Measurements from ENCODE around the gene ADGRA1.
"Not testable (repeated sequence)": the region's sequence is repeated elsewhere in the genome, so short reads cannot be mapped to it uniquely, and the experiment has no call there.

The ADGRA1 gene

DNA sequence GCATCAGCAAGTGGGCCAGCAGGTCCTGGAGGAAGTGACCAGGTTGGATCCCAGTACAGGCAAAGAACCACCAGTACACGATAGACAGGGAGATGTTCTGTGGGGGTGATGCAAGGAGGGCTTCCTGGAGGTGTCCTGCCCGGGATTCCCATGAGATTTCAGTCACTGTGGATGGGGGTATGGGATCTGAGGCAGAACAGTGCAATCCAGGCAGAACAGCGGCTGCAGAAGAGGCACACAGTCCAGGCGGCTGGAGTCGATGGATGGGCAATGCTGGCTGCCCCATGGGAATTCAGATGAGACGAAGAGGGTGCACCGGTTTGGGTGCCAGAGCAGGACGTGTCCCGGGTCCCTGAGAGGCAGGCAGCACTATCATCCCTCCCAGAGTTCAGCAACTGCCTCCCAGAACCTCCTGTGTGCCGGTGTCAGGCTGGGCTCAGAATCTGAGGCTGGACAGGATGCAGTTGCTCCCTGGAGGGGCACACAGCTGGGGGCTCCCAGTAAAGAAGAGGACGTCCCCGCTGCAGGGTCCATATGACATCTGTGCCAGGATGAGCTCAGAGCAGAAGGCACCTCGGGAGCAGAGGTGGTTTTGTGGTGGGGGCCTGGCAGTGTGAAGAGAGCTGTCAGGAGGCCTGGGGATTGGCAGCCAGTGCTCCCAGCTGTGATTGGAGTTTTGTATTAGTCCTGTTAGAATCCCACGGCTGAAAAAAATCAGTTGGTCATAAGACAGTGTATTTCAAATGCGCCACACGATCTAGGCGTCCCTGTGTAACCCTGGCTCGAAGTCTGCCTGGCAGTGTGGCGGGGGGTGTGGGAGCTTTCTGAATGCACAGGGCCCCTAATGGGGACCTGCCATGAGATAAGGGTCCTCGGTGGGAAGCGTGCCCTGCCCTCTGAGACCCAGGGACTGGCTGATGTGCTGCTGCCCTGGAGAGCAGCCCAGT lies 75.5 kb downstream of the ADGRA1 start:
- DNase-seq (ENCODE audit: low read depth), result no peak

DNA sequence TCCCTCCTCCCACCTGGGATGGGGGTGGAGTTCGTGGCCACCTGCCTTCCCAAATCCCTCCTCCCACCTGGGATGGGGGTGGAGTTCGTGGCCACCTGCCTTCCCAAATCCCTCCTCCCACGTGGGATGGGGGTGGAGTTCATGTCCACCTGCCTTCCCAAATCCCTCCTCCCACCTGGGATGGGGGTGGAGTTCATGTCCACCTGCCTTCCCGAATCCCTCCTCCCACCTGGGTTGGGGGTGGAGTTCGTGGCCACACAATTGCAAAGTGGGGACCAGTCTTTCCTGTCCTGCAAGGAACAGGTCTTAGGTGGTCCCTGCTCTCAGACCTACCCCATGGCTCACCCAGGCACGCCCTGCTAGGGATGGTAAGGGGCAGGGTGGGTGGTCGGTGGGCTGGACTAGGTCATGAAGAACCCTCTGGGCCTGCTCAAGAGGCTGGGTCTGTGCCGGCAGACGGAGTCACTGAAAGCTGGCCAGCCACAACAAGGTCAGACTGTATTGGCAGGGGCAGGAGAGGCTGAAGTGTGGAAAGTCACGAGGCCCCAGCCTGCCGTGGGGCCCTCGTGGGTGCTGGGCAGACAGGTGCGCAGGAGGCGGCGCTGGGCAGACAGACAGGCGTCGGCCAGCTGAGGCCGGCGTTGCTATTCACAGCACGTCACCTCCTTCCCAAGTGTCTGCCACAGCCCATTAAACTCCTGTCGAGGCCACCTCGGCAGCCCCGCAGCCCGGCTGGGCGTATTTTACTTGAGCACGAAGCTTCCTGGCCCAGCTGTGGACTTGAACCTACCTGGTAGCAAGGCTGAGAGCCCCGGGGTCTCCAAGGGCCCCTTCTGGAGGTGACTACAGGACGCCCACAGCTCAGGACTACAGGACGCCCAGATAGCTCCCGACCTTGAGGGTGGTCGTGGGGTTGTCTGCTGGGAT lies 76.4 kb downstream of the ADGRA1 start:
- no peak for DNase-seq (ENCODE audit: low read depth)

DNA sequence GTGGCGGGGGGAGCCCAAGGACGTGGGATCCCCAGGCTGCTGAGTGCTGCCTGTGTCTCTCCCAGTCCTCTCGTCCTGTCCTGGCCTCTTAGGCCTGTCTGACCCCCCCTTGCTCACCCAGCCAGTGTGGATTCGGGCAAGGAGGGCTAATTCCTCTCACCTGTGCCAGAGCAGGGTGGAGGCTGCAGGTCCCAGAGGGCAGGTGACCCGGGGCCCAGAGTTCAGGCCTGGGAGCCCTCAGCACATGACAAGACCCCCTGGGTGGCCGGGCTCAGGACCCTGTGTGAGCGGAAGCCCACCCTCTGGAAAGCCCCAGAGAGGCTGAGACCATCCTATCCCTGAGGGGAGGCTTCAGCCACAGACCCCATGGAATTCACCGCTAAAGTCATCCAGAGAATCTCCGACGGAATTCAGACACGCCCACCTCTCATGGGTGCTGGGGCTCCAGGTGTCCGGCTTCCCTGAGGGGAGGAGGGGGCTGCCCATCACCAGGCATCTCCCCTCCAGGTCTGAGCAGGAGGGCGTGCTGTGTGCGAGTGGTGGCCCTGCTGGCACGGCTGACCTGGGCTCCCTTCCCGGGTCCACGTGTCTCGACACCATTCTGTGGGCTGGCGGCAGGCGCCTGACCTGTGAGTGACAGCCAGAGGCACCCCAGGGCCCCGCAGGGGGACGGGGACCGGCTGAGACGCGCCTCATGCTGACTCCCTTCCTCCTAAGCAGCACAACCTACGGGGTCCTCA lies 77.3 kb downstream of the ADGRA1 start:
- no peak for DNase-seq (ENCODE audit: low read depth)

DNA sequence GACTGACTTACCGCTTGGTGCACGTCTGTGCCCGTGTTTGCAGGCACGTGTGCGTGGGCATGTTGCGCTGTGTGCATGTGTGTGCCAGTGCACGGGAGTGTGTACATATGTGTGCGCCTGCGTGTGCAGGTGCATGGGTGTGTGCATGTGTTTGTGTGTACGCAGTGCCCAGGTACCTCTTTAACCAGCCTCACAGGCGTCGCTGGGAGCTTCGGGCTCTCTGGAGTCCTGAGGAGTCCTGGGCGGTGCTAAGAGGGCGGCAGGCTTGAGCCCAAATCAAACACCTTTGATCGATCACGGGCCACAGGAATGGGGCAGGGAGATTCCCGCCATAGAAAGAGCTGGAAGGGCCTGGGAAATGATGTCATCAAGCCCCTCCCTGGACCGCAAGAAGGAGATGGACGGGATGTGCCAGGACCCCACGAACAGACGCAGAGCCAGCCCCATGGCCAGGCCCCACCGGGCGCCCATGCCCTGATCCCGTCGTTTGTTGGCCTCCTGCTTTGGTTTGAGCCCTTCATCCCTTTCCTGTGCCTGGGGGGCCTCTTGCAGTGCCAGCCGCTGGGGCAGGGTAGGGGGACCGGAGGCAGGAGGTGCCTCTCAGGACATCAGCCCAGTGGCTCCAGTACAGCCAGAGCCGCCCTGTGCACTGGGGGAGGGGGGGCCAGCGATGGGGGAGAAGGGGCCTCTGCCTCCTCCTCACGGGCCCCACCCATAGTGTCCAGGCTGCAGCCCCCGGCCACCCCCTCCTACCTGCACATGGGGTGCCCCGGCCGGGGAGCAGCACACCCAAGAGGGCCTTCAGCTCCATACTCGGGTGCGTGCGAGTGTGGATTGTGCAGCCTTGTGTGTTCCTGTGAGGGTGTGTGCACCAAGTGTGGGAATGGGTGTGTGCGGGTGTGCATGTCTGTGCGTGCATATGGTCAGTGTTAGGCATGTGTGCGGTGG lies 78.1 kb downstream of the ADGRA1 start:
- no peak for DNase-seq (ENCODE audit: low read depth)

DNA sequence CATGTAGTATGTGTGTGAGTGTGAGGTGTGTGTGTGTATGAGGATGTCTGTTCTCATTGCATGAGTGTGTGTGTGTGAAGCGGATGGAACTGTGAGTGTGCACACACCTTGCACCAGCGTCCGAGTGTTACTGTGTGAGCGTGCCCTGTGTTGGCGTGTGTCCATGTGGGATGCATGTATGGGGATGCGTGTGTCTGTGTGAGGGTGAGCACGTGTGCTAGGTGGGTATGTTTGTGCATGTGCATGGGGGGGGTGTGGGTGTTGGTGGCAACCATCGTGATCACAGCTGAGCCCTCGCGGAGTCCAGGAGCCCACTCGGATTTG lies 78.7 kb downstream of the ADGRA1 start:
- no peak for DNase-seq (ENCODE audit: low read depth)

DNA sequence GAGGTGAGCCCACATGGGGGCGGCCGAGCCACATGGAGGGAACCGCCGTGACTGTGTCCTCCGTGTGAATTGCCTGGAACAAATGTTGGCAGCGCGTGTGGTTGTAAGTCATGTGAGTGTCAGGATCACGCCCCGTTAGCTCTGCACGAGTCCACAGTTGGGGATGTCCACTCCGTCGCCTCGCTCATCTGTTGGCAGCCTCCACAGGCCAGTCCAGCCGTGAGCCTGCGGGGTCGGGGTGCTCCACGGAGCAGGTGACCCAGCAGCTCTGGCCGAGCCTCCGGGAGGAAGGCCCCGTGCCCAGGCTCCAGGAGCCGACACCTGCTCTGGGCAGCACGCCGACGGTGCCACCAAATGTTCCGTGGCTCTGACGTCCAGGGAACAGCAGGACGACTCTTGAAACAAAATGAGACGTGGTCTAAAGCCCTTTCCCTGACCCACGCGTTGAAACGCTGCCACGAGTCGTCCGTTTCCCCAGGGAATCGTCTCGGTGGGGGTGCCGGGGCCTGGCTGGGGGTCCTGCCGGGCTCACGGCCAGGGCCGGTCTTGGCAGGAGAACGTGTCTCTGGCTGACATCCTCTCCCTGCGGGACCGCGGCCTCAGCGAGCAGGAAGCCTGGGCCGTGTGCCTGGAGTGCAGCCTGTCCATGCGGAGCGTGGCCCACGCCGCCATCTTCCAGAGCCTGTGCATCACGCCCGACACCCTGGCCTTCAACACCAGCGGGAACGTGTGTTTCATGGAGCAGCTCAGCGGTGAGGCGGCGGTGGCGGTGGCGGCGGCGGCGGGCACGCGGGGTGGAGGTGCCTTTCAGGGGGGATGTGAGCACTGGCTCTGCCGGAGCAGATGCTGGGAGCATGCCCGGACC lies 79.3 kb downstream of the ADGRA1 start:
- no peak for DNase-seq (ENCODE audit: low read depth)

DNA sequence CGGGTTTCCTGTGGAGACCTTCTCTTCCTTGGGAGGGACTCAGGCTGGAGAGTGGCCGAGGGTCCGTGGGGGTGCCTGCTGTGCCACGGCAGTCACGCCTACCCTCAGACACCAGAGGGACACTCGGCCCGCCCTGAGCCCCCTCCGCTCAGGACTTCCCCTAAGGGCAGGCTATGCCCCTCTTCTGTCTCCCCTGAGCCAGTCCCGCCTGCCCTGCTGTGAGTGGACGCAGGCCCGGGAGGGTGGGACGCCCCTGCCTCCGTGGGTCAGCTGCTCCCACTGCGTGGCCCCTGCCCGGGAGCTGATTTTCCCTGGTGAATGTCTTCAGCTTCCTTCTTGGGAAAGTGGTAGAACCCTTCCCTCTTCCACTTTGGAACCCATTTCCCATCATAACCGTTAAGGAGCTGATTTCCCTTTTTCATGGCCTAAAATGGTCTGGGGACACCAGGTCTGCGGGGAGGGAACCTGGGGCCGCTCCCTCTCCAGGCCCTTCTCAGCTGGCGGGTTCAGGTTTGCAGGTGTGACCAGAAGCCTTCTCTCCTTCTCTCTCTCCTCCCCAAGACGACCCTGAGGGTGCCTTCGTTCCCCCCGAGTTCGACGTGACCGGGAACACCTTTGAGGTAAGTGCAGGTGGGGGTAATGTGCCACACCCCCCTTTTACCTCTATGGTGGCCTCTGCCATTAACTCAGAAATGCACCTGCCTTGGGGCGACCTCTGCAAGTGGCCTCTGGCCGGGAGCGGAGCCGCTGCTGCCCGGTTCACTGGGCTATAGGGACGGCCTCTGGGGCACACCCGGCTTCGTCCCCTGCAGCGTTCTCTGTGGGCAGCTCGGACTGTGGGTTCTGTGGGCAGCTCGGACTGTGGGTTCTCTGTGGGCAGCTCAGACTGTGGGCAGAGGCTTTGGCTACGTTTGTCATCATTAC lies 80.2 kb downstream of the ADGRA1 start:
- DNase-seq (ENCODE audit: low read depth), result no peak

DNA sequence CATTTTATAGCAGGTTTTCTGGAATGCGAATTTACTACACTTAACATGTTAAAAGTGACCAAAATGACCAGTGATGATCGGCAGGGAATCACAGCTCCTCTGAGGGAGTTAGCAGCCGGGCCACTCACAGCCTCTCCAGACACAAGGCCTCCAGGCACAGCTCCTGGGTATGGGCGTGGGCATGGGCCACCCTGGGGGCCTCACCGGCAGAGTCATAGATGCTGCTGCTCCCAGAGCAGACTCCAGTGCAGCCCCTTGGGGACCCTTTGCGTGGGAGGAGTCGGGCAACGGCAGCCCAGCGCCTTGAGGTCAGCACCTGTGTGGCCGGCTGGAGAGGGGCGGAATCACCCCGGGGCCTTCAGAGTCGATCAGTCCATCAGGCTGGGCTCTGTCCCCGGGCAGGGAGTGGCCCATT lies 80.9 kb downstream of the ADGRA1 start:
- no peak for DNase-seq (ENCODE audit: low read depth)

DNA sequence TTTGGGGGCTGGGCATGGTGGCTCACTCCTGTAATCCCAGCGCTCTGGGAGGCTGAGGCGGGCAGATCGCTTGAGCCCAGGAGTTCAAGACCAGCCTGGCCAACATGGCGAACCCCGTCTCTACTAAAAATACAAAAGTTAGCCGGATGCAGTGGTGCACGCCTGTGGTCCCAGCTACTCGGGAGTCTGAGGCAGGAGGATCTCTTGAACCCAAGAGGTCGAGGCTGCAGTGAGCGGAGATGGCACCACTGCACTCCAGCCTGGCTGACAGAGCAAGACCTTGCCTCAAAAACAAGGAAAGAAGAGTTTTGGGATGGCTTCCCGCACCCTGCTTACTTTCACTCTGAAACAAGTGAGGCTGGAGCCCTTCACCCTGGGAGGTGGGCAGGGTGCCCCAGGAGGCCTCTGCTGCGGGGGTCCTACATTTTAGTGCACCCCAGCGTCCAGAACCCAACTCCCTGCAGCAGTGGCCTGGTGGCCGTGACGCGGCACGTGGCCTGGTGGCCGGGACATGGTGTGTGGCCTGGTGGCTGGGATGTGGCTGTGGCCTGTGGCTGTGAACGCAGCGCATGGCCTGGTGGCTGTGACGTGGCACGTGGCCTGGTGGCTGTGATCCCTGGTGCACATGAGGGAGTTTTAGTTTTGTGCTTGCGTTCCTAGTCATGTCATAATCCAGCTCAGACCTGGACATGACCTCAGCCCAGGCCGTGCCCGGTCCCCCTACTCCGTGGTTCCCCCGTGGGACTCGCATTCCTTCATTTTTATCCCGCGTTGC lies 81.6 kb downstream of the ADGRA1 start:
- DNase-seq (ENCODE audit: low read depth), result no peak

DNA sequence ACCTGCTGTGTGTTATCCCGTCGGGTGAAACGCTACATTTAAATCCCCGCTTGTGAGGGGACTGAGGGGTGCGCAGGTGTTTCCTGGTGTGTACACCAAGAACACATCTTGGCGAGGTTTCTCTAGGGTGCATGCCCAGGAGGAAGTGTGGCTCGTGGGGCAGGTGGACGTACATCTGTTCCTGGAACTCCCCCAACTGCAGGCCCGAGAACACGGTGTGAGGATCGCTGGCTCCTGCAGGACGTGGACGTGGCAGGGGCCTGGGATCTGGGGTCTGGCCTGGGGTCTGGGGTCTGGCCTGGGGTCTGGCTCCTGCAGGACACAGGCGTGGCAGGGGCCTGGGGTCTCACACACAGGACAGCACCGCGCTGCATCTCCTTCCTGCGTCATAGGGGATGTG lies 82.4 kb downstream of the ADGRA1 start:
- DNase-seq (ENCODE audit: low read depth), result no peak

DNA sequence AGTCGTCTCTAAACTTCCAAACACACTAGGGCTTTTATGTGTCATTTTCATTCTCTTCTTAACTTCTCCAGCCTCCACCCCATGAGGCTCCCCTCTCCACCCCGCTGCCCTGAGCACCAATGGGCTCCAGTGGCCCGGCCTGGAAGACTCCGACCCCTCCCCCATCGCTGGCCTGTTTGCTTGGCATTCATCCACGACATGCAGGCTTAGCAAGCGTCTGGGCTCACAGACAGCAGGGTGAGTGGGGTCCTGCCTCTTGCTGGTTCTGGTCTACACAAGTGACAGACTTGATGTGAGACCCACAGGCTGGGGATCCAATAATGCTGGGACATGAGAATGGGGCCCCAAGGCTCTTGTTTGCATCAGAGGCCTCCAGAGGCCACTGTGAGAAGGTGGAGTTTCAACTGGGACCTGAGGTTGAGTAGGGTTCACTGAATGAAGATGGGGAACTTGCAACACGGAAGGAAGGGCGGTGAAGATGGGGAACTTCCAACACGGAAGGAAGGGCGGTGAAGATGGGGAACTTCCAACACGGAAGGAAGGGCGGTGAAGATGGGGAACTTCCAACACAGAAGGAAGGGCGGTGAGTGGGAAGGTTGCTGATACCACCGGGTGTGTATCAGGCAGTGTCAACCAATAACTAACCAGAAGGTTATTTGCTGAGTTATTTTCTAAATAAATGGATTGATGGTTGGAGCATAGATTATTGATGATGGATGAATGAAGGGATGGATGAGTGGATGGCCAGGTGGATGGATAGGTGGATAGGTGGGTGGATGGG lies 86.3 kb downstream of the ADGRA1 start:
- DNase-seq (ENCODE audit: low read depth), result no peak

DNA sequence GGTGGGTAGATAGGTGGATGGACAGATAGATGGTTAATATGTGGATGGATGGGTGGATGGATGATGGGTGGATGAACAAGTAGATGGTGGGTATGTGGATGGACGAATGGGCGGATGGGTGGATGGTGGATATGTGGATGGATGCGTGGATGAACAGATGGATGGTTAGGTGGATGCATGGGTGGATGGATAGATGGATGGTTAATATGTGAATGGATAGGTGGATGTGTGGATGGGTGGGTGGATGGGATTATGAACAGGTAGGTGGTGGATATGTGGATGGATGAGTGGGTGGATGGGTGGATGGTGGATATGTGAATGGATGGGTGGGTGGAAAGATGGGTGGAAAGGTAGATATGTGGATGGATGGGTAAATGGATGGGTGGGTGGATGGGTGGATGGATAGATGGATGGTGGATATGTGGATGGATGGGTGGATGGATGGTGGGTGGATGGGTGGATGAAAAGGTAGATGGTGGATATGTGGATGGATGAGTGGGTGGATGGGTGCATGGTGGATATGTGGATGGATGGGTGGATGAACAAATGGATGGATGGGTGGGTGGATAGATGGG lies 87.1 kb downstream of the ADGRA1 start:
- DNase-seq (ENCODE audit: low read depth), result no peak

DNA sequence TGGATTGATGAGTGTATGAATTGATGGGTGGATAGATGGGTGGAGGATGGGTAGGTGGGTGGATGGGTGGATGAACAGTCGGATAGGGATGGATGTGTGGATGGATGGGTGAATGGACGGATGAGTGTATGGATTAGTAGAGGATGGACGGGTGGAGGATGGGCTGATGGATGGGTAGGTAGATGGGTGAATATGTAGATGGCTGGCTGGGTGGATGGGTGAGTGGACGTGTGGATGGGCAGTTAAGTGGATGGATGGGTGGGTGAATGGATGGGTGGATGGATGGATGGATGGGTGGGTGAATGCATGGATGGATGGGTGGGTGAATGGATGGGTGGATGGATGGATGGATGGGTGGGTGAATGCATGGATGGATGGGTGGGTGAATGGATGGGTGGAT lies 87.9 kb downstream of the ADGRA1 start:
- DNase-seq (ENCODE audit: low read depth), result not testable (repeated sequence)

DNA sequence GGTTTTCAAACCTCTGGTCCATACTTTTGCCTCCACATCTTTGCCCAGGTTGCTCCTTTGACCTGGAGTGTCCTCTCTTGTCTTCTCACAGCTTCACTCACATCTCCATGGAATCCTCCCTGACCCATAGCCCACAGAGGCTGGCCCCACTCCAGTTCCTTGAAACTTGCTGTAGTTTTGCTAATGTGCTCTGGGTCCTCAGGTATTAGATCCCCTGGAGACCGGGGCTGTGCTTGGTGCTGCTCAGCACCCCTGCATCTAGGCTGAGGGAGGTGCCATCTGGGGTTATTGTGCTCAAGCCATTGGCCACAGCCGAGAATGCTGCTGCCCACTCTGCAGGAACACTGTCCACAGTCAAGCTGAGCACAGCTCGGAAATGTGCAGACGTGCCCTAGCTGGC lies 88.8 kb downstream of the ADGRA1 start:
- no peak for DNase-seq (ENCODE audit: low read depth)

DNA sequence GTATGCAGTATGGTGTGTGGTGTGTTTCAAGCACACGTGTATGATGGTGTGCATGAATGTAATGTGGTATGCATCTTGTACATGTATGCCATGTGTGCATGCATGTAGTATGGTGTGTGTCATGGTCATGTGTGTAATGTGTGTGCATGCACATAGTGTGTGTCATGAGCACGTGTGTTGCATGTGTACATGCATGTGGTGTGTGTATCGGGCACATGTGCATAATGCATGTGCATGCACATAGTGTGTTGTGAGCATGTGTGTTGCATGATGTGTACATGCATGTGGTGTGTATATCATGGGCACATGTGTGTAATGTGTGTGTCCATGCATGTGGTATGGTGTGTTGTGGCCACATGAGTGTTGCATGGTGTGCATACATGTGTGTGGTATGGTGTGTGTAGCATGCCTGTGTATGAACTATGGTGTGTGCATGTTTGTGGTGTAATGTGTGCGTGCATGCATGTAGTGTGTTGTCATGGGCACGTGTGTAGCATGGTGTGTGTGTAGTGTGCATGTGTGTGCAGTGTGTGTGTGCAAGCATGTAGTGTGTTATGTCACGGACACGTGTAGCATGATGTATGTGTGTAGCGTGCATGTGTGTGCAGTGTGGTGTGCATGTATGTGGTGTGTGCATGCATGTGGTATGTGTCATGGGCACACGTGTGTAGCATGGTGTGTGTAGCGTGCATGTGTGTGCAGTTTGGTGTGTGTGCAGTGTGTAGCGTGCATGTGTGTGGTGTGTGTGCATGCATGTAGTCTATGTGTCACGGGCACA lies 89.8 kb downstream of the ADGRA1 start:
- no peak for DNase-seq (ENCODE audit: low read depth)

DNA sequence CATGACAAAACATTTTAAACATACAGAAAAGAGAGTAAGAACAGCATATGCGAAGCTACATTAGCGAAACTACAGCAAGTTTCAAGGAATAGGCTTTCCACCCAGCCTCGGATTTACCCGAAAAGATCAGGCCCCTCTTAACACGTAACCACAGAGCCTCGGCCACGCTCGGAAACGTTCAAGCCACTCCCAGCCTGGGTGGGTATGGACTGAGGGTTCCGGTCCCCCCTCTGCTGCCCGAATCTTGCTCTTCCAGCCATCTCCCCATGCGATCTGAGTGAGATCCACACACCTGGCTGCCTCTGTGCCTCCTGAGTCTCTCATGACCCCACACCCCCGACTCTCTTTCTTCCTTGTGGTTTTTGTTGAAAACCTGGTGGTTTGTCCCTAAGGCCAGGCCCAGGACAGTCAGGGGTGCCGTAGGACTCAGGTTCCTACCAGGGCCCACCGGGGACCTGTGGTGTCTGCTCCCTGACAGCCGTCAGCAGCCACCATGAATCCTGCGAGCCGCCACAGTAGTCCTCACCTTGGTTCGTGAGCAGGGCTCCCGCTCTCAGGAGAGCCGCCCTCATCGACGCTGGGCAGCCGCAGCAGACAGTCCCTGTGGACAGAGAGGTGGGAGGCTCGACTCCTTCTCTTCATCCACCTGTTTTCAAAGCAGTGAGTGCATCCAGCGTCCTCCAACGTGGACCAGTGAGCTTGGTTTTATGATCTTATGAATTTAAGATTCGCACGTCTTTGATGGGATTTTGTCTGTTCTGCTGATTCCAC lies 90.8 kb downstream of the ADGRA1 start:
- DNase-seq (ENCODE audit: low read depth), result no peak

All from stimulated activated CD8-positive, alpha-beta memory T cell treated with anti-CD3 and anti-CD28 coated beads, Interleukin-15, amount 100 ng/mL, for 24 hours (primary cell).